MV-4-11 (cell line): ENCODE data around the gene F8.
"Not testable (repeated sequence)": the region's sequence is repeated elsewhere in the genome, so short reads cannot be mapped to it uniquely, and the experiment has no call there.

Experiments
- DNase-seq: peaks from one replicate; lab custom pipeline; 2025; lab: John Stamatoyannopoulos, UW

Gene F8

DNA sequence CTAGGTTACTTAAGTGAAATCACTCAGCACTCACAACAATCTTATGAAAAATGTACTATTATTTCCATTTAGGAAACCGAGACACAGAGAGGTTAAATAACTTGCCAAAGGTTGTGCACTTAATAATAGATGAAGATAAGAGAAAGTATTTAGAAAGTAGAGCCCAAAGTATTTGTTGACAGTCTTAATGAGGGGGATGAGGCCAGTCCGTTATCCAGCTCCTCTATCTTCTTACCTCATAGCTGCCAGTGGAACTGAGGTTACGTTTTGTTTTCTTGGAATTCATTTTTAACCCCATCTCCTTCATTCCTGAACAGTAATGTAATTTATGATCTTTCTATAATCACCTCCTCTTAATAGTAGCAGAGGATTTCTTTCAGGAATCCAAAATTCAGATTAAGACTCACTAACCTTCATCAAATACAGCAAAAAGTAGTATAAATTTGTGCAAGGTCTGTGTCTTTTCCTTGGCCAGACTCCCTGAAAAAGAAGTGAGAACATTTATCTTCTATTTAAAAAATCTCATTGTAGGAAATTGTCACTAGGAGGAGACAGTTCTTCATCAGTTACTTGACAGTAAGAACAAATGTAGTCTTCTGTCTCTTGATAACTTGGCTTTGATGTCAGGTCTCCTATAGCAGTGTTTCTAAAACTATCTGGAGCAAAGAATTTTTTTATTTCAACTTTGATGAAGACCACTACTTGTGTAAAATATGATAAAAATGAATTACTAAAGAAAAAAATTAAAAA, 35.5 kb downstream of the F8 start:
- no peak for DNase-seq

DNA sequence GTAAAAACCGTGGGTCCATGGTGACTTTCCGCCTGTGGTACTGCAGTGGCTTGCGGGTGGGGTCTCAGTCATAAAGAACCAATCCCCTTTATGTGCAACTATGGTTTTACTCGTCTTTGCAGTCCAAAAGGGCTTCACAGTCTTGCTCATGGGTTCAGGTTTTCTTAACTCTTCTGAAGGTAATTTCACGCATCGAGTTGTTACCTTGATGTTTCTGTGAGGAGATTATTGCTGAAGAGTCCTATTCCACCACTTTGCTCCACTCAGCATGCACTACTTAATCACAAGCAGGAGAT, 41.5 kb downstream of the F8 start:
- DNase-seq, result no peak

DNA sequence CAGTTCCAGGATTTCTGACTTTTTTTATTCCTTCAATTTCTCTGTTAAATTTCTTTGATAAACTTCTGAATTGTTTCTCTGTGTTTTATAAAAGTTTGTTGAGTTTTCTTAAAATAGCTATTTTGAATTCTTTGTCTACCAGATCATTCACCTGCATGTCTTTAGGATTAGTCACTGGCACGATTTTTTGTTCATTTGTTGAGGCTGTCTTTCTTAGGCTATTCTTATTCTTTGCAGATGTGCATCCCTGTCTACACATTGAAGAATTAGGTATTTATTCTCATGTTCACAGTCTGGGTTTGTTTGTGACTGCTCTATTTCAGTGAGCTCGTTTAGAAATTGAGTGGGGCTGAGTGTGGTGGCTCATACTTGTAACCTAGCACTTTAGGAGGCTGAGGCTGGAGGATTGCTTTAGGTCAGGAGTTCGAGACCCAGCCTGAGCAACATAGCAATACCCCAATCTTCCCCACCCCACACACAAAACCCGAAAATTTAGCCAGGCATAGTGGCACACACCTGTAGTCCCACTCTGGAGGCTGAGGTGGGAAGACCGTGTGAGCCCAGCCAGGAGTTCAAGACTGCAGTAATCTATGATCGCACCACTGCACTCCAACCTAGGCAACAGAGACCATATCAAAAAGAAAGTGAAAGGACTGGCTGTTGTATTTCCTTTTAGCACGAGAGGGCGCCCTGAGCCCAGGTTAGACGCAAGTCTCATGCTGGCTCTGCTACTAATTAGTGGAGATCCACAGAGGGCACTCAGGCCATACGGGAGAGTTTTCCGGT, 42.0 kb downstream of the F8 start:
- DNase-seq, result peak; percentile 59

DNA sequence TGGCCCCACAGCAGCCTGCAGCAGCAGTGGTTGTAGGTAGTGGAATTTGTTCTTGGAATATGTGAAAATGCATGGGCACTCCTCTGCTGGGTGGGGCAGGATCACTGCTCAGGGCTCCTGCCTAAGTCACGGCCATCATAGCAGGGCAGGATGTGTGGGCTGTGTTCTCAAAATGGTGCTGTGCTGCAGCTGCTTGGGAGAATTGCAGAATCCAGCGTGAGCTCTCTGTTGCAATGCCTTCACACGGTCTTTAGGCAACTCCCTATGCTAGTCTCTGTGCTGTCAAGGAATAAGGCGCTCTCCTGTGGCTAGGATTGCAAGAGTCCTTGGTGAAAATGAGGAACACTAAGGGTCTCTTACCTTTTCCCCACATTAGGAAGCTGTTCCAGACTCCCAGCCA, 42.9 kb downstream of the F8 start:
- DNase-seq, result peak; percentile 51

DNA sequence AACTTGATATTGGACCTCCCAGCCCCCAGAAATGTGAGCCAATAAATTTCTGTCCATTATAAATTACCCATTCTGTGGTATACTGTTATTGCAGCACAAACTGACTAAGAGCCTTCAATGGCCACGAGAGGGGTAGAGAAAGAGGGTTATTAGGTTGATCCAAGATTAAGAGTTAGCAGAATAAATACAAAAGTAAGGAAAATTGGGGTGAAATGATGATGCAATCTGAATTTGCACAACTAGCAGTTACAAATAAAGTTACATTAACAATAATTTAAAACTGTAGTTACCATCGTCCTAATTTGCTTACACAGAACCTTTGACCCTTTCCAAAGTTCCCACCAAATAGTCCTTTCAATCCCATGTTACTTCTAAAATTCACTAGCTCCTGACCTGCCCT, 54.2 kb downstream of the F8 start:
- no peak for DNase-seq

DNA sequence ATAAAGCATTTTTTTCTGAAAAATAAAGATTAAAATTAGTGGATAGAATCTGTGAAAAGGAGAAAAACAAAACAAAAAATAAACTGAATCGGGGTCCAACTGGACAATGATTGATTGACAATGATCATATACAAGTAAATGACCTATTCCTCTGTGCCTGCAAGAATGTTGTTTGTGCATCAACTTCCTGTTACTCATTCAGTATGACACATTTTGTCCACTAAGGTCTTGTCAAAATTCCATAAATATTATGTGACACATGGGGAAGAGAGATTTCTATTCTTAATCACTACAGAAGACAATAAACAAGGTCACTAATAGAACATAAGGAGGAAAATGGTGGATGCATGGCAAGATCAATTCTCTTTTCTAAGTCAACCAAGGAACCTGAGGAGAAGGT, 54.9 kb downstream of the F8 start:
- DNase-seq, result peak; percentile 0

DNA sequence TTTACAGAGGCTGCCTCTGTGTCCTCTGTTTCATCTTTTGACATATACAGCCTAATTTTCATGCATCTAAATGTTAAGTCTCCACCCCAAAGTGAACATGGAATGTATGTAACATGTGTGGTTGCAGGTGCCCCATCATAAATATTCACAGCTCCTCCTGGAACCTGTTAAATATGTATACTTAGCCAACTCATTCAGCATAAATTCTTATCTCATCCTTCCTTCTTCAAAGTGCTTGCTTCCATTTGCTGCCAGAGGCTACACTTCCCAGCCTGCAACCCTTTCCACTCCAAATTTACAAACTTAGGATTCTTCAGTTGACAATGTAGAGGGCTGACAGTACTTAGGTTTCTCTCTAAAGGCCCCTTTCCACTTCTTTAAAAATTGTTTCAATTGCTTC, 60.6 kb downstream of the F8 start:
- no peak for DNase-seq

DNA sequence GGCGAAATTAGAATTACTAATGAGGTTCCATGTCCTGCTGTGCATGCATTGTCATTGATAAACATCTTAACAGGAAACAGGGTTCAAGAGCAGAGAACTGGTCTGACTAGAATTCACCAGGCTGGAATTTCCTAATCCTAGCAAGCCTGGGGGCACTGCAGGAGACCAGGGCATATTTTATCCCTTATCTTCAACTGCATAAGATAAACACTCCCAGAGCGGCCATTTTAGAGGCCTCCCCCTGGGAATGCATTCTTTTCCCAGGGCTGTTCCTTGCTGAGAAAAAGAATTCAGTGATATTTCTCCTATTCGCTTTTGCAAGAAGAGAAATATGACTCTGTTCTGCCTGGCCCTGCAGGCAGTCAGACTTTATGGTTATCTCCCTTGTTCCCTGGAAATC, 66.7 kb downstream of the F8 start:
- not testable (repeated sequence) for DNase-seq

DNA sequence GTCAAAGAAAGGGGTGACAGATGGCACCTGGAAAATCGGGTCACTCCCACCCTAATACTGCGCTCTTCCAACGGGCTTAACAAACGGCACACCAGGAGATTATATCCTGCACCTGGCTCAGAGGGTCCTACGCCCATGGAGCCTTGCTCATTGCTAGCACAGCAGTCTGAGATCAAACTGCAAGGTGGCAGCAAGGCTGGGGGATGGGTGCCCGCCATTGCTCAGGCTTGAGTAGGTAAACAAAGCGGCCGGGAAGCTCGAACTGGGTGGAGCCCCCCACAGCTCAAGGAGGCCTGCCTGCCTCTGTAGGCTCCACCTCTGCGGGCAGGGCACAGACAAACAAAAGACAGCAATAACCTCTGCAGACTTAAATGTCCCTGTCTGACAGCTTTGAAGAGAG, 83.3 kb downstream of the F8 start:
- DNase-seq, result not testable (repeated sequence)

DNA sequence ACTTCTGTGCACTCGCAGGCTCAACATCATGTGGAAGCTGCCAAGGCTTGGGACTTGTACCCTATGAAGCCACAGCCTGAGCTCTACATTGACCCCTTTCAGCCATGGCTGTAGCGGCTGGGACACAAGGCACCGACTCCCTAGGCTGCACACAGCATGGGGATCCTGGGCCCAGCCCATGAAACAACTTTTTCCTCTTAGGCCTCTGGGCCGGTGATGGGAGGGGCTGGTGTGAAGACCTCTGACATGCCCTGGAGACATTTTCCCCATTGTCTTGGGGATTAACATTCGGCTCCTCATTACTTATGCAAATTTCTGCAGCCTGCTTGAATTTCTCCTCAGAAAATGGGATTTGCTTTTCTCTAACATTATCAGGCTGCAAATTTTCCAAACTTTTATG, 97.8 kb downstream of the F8 start:
- not testable (repeated sequence) for DNase-seq

DNA sequence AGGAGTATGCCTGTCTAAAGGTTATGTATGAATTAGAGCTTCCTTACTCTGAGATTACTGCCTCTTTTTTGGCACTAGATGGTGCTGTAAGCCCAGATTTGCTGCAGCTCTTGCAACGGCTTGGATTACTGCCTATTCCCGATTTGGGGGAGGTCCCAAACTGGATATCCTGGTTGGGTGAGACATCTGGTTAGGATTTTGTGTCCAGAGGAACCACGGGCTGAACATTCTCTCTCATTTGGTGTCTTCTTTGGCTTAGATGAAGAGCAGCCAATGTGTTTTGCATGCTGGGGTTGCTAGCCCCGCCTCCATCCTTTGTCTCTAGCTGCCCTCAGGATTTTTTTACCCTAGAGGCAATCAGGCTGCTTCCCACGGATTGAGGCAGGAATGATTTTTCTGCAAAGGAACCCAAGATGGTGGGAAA, 104.5 kb downstream of the F8 start:
- peak; percentile 16 for DNase-seq

DNA sequence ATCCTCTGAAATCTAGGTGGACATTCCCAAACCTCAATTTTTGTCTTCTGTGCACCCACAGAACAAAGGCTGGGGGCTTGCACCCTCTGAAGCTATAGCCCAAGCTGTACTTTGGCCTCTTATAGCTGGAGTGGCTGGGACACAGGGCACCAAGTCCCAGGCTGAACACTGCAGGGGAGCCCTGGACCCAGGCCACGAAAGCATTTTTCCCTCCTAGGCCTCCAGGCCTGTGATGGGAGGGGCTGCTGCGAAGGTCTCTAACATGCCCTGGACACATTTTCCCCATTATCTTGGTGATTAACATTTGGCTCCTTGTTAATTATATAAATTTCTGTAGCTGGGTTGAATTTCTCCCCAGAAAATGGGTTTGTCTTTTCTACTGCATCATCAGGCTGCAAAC, 108.5 kb downstream of the F8 start:
- no peak for DNase-seq

DNA sequence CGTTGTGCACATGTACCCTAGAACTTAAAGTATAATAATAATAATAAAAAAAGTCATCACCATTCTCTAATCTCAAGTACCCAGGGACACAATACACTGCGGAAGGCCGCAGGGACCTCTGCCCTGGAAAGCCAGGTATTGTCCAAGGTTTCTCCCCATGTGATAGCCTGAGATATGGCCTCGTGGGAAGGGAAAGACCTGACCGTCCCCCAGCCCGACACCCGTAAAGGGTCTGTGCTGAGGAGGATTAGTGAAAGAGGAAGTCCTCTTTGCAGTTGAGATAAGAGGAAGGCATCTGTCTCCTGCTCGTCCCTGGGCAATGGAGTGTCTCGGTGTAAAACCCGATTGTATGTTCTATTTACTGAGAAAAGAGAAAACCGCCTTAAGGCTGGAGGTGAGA, 112.0 kb downstream of the F8 start:
- DNase-seq, result not testable (repeated sequence)

DNA sequence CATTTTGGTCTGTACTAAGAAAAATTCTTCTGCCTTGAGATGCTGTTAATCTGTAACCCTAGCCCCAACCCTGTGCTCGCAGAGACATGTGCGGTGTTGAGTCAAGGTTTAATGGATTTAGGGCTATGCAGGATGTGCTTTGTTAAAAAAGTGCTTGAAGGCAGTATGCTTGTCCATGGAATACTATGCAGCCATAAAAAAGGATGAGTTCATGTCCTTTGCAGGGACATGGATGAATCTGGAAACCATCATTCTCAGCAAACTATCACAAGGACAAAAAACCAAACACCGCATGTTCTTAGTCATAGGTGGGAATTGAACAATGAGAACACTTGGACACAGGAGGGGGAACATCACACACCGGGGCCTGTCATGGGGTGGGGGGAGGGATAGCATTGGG, 112.5 kb downstream of the F8 start:
- DNase-seq, result not testable (repeated sequence)

DNA sequence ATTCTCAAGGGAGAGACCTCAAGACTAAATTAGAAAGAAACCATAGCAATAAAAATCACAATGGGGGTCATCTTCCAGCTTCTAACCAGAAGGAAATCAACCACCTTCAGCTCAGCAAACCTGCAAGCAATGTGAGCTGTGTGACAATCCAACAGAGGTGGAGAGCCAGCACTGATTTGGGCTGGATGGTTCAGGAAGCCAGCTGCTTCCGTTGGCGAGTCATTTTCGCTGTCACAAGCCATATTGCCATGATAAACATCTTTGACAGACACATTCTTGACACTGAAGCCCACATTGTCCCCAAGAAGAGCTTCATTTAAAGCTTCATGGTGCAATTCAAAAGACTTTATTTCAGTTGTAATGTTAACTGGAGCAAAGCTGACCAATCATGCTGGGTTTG, 113.7 kb downstream of the F8 start:
- no peak for DNase-seq

DNA sequence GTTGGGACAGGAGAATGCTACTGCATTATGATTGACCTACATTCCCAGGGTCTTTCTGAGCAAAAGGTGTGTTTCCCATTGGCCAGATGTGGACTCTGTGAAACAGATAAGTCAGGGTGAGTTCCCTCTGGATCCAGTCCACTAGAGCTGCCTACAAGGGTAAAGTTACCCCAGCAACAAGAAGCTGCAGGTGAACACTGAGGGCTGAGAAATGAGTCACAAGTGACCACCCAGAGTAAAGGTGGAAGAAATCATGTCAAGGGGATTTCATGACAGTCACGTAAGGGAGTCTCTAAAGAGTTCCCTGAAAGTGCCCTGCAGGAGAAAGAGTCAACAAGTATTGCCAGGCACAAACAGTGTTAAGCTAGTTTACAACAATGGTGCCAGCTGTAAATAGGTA, 120.1 kb downstream of the F8 start:
- no peak for DNase-seq

DNA sequence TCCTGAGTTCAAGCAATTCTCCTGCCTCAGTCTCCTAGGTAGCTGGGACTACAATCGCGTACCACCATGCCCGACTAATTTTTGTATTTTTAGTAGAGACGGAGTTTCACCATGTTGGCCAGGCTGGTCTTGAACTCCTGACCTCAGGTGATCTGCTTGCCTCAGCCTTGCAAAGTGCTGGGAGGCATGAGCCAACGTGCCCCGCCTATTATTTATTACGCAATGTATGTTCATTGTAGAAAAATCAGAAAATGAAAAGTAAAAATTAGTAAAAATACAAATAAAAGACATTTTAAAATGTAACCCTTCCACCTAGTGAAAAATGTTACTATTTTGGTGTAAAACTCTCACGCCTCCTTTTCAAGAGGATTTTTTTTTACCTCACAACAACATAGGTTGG, 122.2 kb downstream of the F8 start:
- no peak for DNase-seq

DNA sequence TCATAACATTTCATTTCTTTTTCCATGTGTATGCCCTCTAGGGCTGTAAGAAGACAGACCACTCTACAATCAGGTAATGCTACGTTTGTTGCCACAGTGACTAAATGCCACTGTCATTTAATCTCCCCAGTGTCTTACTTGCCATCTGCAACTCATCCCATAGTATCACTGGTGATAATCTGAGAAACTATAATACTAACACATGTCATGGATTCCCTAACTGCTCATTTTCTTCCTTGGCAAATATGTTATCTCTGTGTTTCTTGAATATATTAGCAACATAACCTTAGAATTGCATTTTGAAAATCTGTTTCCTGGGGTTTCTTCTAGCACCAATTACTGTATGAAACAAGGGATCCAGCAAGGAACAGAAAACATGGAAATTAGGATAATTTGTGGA, 130.2 kb downstream of the F8 start:
- DNase-seq, result no peak

DNA sequence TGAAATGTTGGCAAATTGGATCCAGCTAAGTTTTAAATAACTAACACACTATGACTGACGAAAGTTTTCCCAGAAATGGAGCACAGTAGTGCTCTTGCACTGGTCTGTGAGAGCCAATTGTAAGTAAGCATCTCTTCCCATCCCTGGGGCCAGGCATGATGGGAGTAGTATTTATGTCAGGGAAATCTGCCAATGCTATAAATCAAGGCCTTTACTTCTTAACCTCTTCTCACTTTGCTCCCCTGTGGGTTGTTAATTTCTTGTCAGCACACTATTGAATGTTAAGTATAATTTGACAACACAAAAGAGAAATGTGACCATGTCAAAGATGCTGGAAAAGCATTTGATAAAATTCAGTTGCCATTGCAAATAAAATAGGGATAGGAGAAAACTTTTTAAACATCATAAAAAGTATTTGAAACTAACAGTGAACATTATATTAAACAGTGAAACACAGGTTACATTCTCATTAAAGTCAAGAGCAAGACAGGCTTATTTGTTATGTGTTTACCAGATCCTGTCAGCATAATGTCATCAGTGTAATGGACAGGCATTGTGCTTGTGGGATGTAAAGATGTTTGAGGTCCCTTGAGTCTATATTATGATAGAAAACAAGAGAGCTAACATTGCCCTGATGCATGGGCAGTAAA, 131.4 kb downstream of the F8 start:
- no peak for DNase-seq

DNA sequence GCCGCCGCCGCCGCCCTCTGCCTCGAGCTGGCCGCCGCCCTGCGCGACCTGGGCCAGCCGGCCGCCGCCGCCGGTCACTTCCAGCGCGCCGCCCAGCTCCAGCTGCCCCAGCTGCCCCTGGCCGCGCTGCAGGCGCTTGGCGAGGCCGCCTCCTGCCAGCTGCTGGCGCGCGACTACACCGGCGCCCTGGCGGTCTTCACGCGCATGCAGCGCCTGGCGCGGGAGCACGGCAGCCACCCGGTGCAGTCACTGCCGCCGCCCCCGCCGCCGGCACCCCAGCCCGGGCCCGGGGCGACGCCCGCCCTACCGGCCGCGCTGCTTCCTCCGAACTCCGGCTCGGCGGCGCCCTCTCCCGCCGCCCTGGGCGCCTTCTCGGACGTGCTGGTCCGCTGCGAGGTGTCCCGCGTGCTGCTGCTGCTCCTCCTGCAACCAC, 135.7 kb downstream of the F8 start:
- not testable (repeated sequence) for DNase-seq

DNA sequence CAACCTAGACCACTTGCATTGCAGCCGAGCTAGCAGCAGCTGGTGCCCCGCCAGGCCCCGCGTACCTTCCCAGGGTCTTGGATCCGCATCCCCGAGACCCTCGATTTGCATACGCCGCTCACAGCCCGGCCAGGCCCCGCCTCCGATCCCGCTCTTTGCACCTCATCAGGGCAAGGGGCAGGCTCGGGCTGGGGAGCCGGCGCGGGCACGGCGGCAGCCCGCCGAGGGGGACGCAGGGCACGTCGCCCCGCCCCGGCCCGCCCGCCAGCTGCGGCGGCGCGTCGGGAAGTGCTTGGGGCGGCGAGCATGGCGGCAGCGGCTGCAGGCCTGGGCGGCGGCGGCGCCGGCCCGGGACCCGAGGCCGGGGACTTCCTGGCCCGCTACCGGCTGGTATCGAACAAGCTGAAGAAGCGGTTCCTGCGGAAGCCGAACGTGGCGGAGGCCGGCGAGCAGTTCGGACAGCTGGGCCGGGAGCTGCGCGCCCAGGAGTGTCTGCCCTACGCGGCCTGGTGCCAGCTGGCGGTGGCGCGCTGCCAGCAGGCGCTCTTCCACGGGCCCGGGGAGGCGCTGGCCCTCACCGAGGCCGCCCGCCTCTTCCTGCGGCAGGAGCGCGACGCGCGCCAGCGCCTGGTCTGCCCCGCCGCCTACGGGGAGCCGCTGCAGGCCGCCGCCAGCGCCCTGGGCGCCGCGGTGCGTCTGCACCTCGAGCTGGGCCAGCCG, 136.3 kb downstream of the F8 start, which contains the start of gene F8A1:
TSS of gene F8A1 (plus strand) at position 287 of the 720 bp plus-strand sequence. CDS start at position 307, 20 bp downstream.
- DNase-seq, result not testable (repeated sequence)

DNA sequence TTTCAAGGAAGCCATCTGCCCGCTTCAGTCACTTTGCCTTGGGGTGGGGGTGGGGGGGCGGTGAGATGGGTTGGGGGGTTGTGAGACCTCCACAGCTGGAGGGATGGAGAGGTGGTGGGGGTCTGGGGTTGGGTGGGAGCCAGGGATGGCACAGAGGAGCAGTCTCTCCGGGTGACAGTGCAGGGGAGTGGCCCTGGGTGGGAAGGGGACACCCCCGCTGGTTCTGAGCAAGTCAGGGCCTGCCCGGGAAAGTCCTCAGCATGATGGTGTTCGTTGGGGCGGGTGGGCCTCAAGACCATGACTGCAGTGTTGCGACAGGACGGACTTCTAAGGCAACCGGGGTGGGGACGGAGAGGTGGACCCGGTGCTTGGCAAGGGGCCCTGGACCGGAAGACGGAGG, 137.0 kb downstream of the F8 start:
- not testable (repeated sequence) for DNase-seq
